NOMO-1 (cell line): ENCODE results near the gene MED12.

ENCODE experiments used
- DNase-seq, 2 experiments: peaks; one replicate each; lab custom pipeline; 2025; ENCODE audit not compliant: unreplicated experiment in 2 of 2; lab: John Stamatoyannopoulos, UW

The MED12 gene

DNA sequence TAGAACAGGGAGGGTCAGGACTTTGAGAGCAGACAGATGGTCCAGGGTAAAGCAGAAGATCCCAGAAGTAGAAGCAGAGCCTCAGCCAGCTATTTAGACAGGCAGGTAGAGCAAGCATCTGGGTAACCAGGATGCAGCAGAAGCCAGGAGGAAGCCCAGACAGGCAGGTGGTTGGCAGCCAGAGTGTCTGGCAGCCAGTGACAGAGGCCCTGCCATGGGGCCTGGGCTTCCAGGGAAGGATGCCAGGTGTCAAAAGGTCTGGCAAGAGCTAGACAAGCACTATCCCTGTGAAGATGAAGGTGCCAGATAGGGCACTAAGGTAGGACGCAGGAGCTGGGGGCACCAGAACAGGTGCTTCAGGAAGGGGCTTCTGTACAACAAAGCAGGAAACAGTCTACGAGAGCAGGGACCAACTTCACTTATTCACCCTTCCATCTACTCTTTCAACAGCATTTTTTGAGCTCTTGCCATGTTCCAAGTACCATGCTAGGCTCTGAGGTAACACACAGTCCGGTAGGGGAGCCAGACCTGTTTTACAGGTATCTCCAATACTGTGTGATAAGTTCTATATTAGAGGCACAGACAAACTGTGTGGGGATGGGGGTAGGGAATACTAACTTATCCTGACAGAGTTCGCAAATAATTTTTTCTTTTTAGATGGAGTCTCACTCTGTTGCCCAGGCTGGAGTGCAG lies 66.6 kb downstream of the MED12 start:
- no peak for DNase-seq

DNA sequence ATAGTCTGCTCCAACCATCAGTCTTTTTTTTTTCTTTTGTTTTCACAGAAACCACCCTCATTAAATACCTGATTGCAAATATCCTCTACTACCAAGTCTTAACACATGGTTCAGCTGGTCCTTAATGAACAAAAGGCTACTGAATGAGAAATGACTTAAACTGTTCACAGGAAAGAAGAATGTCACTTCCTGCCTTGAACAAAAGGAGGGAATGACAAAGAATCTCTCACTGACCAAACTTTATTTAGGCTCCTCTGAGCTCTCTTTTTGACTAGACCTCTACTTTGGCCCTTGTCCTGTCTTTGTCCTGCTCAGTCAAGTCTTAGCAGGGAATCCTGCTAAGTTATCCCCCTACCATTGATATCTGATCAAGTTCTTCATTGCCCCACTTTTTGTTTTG lies 72.9 kb downstream of the MED12 start:
- DNase-seq = no peak
